Vagina (tissue), 2 donors: ENCODE results near the gene CAMK2A.

ENCODE experiments used
- POLR2AphosphoS5 ChIP-seq, 2 donors: sonication (generic); formaldehyde crosslinking; IDR thresholded peaks; one replicate each; pipeline ENCODE4 v1.9.0; 2017; ENCODE audit warnings: antibody characterized with exemption in 2 of 2, mild to moderate bottlenecking in 2 of 2, low read depth in 1 of 2; ENCODE audit not compliant: insufficient read depth in 1 of 2
- TF ChIP-seq, protein P1 (sequence below), 3 experiments: fragments of 450-650 bp in 2 of 3; fragments of 200-600 bp in 1 of 3; sonication (generic) in 1 of 3; IDR thresholded peaks; one replicate each; pipeline ENCODE4 v1.5.1; 2017 to 2019; ENCODE audit warnings: antibody characterized with exemption in 3 of 3, mild to moderate bottlenecking in 2 of 3, moderate library complexity in 2 of 3

DNA sequence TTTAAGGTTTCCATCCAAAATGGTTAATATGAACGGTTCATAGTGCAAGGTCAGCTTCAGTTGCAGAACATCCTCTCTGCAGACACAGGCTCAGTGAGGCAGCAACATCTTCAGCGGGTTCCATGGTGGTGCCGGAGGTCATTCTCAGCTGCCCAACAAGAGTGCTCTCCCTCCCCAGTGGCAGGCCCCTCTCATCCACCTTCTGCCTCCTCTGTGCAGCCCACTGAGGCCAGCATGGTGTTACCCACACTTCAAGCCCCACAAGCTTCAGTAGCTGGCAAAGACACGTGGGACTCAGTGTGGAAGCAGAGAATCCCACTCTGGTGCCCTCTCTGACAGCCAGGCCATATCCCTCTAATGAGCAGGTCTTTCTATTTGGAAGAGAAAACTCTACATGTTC is 17.2 kb upstream of the CAMK2A start:
- TF ChIP-seq POLR2AphosphoS5 (IDR thresholded peaks at IDR 0.05; ENCODE audit: insufficient read depth in 1 of 2, low read depth in 1 of 2): no peak
- TF ChIP-seq, protein P1, sequence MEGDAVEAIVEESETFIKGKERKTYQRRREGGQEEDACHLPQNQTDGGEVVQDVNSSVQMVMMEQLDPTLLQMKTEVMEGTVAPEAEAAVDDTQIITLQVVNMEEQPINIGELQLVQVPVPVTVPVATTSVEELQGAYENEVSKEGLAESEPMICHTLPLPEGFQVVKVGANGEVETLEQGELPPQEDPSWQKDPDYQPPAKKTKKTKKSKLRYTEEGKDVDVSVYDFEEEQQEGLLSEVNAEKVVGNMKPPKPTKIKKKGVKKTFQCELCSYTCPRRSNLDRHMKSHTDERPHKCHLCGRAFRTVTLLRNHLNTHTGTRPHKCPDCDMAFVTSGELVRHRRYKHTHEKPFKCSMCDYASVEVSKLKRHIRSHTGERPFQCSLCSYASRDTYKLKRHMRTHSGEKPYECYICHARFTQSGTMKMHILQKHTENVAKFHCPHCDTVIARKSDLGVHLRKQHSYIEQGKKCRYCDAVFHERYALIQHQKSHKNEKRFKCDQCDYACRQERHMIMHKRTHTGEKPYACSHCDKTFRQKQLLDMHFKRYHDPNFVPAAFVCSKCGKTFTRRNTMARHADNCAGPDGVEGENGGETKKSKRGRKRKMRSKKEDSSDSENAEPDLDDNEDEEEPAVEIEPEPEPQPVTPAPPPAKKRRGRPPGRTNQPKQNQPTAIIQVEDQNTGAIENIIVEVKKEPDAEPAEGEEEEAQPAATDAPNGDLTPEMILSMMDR (IDR thresholded peaks at IDR 0.05): no peak
